ENCODE measurements around the gene KCNK16. TPM values are rescaled to one million over a fixed set of nuclear protein-coding genes. Genes with fewer than 3 reads are reported as not detected.

KCNK16 gene
- total and polyA plus RNA-seq, 2 experiments from 2014 or later: not detected

- Histone ChIP-seq H3K79me2 (no peaks in the 10 kb centered on the region), H3K4me2 (no peak overlapping the region), H3K27me3 (peaks cover 27% of the 10 kb centered on the region), H3K9me3 (ENCODE audit: low read depth) (no peaks in the 10 kb centered on the region), H3K9me2 (replicated peaks; ENCODE audit: insufficient read depth) (no peaks in the 10 kb centered on the region), H3K4me3 (no peak overlapping the region), H3K27ac (no peak overlapping the region), H4K20me1 (ENCODE audit: insufficient read depth, poor library complexity, severe bottlenecking) (no peaks in the 10 kb centered on the region), H2AFZ (no peak overlapping the region), H3K4me1 (ENCODE audit: insufficient read depth) (no peaks in the 10 kb centered on the region), H3K36me3 (replicated peaks; ENCODE audit: insufficient read depth, low read depth) (no peaks in the 10 kb centered on the region)
- TF ChIP-seq EZH2phosphoT487 (IDR thresholded peaks at IDR 0.05; ENCODE audit: low read depth, severe bottlenecking, unreplicated experiment) (no peak), EZH2 (IDR thresholded peaks at IDR 0.05; ENCODE audit: borderline replicate concordance) (no peak), CTCF (IDR thresholded peaks at IDR 0.05; ENCODE audit: poor library complexity) (no peak)
- no peak for DNase-seq (ENCODE audit: low spot score)
- WGBS (ENCODE audit: low lambda C conversion rate, missing lambda C conversion rate): 88% methylated on average over 3 of the region's 3 CpGs
Measured at GRCh38 chr6:39276379-39276995, 46.0 kb downstream of the KCNK16 start.

- WGBS (ENCODE audit: low lambda C conversion rate, missing lambda C conversion rate): 74% methylated on average over 3 of the region's 3 CpGs
- H3K27ac ChIP-seq: no peak overlapping the region
Measured at GRCh38 chr6:39274903-39275302, 47.6 kb downstream of the KCNK16 start.

GRCh38 chr6:39274471-39274870 is 48.0 kb downstream of the KCNK16 start:
- Histone ChIP-seq H3K9me2 (replicated peaks; ENCODE audit: insufficient read depth) (no peaks in the 10 kb centered on the region), H3K27ac (no peak overlapping the region), H3K4me3 (no peak overlapping the region), H3K36me3 (replicated peaks; ENCODE audit: insufficient read depth, low read depth) (no peaks in the 10 kb centered on the region), H3K4me2 (no peak overlapping the region), H4K20me1 (ENCODE audit: insufficient read depth, poor library complexity, severe bottlenecking) (no peaks in the 10 kb centered on the region), H3K4me1 (ENCODE audit: insufficient read depth) (no peaks in the 10 kb centered on the region), H3K27me3 (peaks cover 22% of the 10 kb centered on the region), H3K79me2 (no peaks in the 10 kb centered on the region), H3K9me3 (ENCODE audit: low read depth) (no peaks in the 10 kb centered on the region), H2AFZ (no peak overlapping the region)
- WGBS (ENCODE audit: low lambda C conversion rate, missing lambda C conversion rate): 76% methylated on average over 4 of the region's 4 CpGs
- DNase-seq (ENCODE audit: low spot score): no peak
- TF ChIP-seq EZH2phosphoT487 (IDR thresholded peaks at IDR 0.05; ENCODE audit: low read depth, severe bottlenecking, unreplicated experiment) (no peak), EZH2 (IDR thresholded peaks at IDR 0.05; ENCODE audit: borderline replicate concordance) (no peak), CTCF (IDR thresholded peaks at IDR 0.05; ENCODE audit: poor library complexity) (no peak)

More at GRCh38 chr6:39274903-39275302, 47.6 kb downstream of the KCNK16 start:
- Histone ChIP-seq H3K9me3 (ENCODE audit: low read depth) (no peaks in the 10 kb centered on the region), H3K9me2 (replicated peaks; ENCODE audit: insufficient read depth) (no peaks in the 10 kb centered on the region), H3K4me3 (no peak overlapping the region), H4K20me1 (ENCODE audit: insufficient read depth, poor library complexity, severe bottlenecking) (no peaks in the 10 kb centered on the region), H3K4me2 (no peak overlapping the region), H3K79me2 (no peaks in the 10 kb centered on the region), H2AFZ (no peak overlapping the region), H3K4me1 (ENCODE audit: insufficient read depth) (no peaks in the 10 kb centered on the region), H3K27me3 (peaks cover 26% of the 10 kb centered on the region), H3K36me3 (replicated peaks; ENCODE audit: insufficient read depth, low read depth) (no peaks in the 10 kb centered on the region)
- TF ChIP-seq EZH2 (IDR thresholded peaks at IDR 0.05; ENCODE audit: borderline replicate concordance) (no peak), EZH2phosphoT487 (IDR thresholded peaks at IDR 0.05; ENCODE audit: low read depth, severe bottlenecking, unreplicated experiment) (no peak), CTCF (IDR thresholded peaks at IDR 0.05; ENCODE audit: poor library complexity) (no peak)
- no peak for DNase-seq (ENCODE audit: low spot score)
